Measurements from ENCODE around the gene SCGB1C2. TPM values are rescaled to one million over a fixed set of nuclear protein-coding genes. Genes with fewer than 3 reads are reported as not detected.

The SCGB1C2 gene
- total and polyA plus RNA-seq, 2 experiments from 2014 or later, result not detected

DNA sequence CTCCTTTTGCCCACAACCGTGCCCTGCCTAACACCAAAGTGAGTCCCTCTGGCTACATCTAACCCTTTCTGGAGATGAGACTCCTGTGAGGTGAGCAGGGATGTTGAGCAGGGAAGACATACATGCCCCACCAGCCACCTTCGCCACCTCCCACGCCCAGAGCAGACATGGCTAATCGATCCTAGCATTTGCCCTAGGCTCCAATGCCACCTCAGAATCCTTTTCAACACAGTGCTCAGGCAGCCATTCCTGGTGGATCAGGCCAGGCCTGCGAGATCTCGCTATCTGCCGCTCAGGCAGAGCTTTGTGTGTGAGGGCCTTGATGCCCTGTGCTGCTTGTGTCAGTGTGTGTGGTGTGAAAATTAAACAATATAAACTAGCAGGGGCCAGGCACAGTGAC, 21.0 kb downstream of the SCGB1C2 start:
- Histone ChIP-seq H3K79me2 (ENCODE audit: insufficient read depth) (no peaks in the 10 kb centered on the region), H3K36me3 (ENCODE audit: low read depth) (no peaks in the 10 kb centered on the region), H2AFZ (no peak overlapping the region), H3K9me3 (ENCODE audit: low read depth) (no peaks in the 10 kb centered on the region), H3K27ac (no peak overlapping the region), H3K4me2 (ENCODE audit: unreplicated experiment) (no peak overlapping the region), H3K4me3 (no peak overlapping the region), H3K9ac (no peak overlapping the region), H3F3A (ENCODE audit: insufficient read depth) (no peaks in the 10 kb centered on the region), H3K4me1 (ENCODE audit: insufficient read depth) (no peaks in the 10 kb centered on the region), H3K9me2 (ENCODE audit: insufficient read depth) (no peaks in the 10 kb centered on the region), H4K20me1 (ENCODE audit: insufficient read depth) (no peaks in the 10 kb centered on the region), H3K27me3 (replicated peaks; ENCODE audit: insufficient read depth) (no peaks in the 10 kb centered on the region; the same call in 1 of the 2 replicates)
- in situ Hi-C loops (cut with MboI), result no loop called here
- no peak for DNase-seq
- 66 to 68% methylated on average over 7 of the region's 7 CpGs for WGBS, 2 experiments (ENCODE audit: low coverage in 1 of 2, low lambda C conversion rate in 2 of 2, missing lambda C conversion rate in 2 of 2)
- no peak for TF ChIP-seq EZH2phosphoT487 (IDR thresholded peaks at IDR 0.05; ENCODE audit: insufficient read depth, low read depth)
- no peak for TF ChIP-seq EZH2 (IDR thresholded peaks at IDR 0.05; ENCODE audit: insufficient read depth, poor library complexity, severe bottlenecking)

DNA sequence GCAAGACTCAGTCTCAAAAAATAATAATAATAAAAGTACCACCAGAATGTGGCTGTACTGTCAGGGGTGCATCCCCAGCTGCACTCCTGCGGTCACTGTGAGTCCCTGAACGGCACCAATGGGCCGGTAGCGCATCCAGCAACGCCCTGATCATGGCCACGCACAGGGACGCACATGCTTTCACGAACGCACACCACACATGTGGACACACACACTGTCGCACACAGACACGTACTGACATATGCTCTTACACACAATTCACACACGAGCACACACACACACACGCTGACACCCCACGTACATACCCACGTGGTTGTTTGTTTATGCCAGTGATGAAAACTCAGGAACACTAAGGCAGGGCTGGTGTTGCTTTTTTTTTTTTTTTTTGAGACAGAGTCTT, 22.2 kb downstream of the SCGB1C2 start:
- WGBS, 2 experiments (ENCODE audit: low coverage in 1 of 2, low lambda C conversion rate in 2 of 2, missing lambda C conversion rate in 2 of 2), result 73 to 76% methylated on average over 15 of the region's 15 CpGs
- no peaks in the 10 kb centered on the region; the same call in 1 of the 2 replicates for H3K27me3 ChIP-seq (replicated peaks; ENCODE audit: insufficient read depth)
- H3K4me2 ChIP-seq (ENCODE audit: unreplicated experiment), result no peak overlapping the region
- H4K20me1 ChIP-seq (ENCODE audit: insufficient read depth), result no peaks in the 10 kb centered on the region
- no peak for DNase-seq
- H3K79me2 ChIP-seq (ENCODE audit: insufficient read depth), result no peaks in the 10 kb centered on the region
- no peaks in the 10 kb centered on the region for H3F3A ChIP-seq (ENCODE audit: insufficient read depth)
- no peak overlapping the region for H2AFZ ChIP-seq
- TF ChIP-seq EZH2 (IDR thresholded peaks at IDR 0.05; ENCODE audit: insufficient read depth, poor library complexity, severe bottlenecking) (no peak), EZH2phosphoT487 (IDR thresholded peaks at IDR 0.05; ENCODE audit: insufficient read depth, low read depth) (no peak)
- no peaks in the 10 kb centered on the region for H3K36me3 ChIP-seq (ENCODE audit: low read depth)
- no peaks in the 10 kb centered on the region for H3K9me2 ChIP-seq (ENCODE audit: insufficient read depth)
- no peaks in the 10 kb centered on the region for H3K9me3 ChIP-seq (ENCODE audit: low read depth)
- no peak overlapping the region for H3K4me3 ChIP-seq
- in situ Hi-C loops (cut with MboI), result no loop called here
- H3K9ac ChIP-seq, result no peak overlapping the region
- no peaks in the 10 kb centered on the region for H3K4me1 ChIP-seq (ENCODE audit: insufficient read depth)
- no peak overlapping the region for H3K27ac ChIP-seq

DNA sequence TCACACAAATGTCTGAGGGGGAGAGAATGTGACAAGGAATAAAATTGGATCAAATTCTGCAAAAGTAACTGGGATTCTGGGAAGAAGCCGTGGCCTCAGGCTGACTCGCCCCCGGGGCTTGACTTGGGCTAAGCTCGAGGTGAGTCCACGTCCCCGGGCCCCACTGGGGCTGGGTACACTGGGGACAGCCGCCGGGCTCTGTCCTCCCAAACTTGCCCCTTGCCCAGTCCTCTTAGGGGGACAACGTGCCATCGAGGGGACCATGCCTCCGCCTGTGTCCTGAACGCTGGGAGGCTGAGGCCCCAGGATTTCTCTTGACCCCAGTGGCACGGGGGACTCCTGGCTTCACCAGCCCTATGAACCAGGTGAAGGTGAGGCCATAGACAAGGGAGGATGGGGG, 23.0 kb downstream of the SCGB1C2 start:
- H3K9ac ChIP-seq, result no peak overlapping the region
- H3K4me3 ChIP-seq, result no peak overlapping the region
- H3K79me2 ChIP-seq (ENCODE audit: insufficient read depth), result no peaks in the 10 kb centered on the region
- no peaks in the 10 kb centered on the region; the same call in 1 of the 2 replicates for H3K27me3 ChIP-seq (replicated peaks; ENCODE audit: insufficient read depth)
- in situ Hi-C loops (cut with MboI), result no loop called here
- no peak for TF ChIP-seq EZH2phosphoT487 (IDR thresholded peaks at IDR 0.05; ENCODE audit: insufficient read depth, low read depth)
- no peak for TF ChIP-seq EZH2 (IDR thresholded peaks at IDR 0.05; ENCODE audit: insufficient read depth, poor library complexity, severe bottlenecking)
- no peaks in the 10 kb centered on the region for H3K4me1 ChIP-seq (ENCODE audit: insufficient read depth)
- 68 to 74% methylated on average over 13 of the region's 13 CpGs for WGBS, 2 experiments (ENCODE audit: low coverage in 1 of 2, low lambda C conversion rate in 2 of 2, missing lambda C conversion rate in 2 of 2)
- no peak overlapping the region for H2AFZ ChIP-seq
- H3F3A ChIP-seq (ENCODE audit: insufficient read depth), result no peaks in the 10 kb centered on the region
- no peaks in the 10 kb centered on the region for H3K9me3 ChIP-seq (ENCODE audit: low read depth)
- no peaks in the 10 kb centered on the region for H4K20me1 ChIP-seq (ENCODE audit: insufficient read depth)
- H3K27ac ChIP-seq, result no peak overlapping the region
- no peaks in the 10 kb centered on the region for H3K9me2 ChIP-seq (ENCODE audit: insufficient read depth)
- no peak overlapping the region for H3K4me2 ChIP-seq (ENCODE audit: unreplicated experiment)
- no peaks in the 10 kb centered on the region for H3K36me3 ChIP-seq (ENCODE audit: low read depth)
- DNase-seq, result no peak

DNA sequence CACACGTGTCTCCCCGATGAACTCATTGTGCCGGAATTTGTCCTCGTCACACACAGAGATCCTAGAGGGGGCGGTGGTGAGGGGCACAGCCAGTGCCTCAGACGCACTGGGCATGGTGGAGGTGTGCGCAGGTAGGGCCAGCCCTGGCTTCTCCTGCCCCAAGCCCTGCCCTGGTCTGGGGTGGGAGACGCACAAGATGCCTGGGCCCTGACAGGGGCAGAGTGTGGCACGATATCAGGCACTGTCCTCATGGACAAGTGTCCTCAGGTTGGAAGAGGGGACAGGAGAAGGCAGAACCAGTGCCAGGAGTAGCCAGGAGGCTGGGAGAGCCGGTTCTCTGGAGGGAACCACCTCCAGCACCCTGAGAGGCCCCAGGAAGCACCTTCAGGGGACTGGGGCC, 24.1 kb downstream of the SCGB1C2 start:
- Histone ChIP-seq H3K9me2 (ENCODE audit: insufficient read depth) (no peaks in the 10 kb centered on the region), H3K9ac (no peak overlapping the region), H4K20me1 (ENCODE audit: insufficient read depth) (no peaks in the 10 kb centered on the region), H3K27me3 (replicated peaks; ENCODE audit: insufficient read depth) (no peaks in the 10 kb centered on the region; the same call in 1 of the 2 replicates), H3K4me2 (ENCODE audit: unreplicated experiment) (no peak overlapping the region), H3K4me3 (no peak overlapping the region), H3F3A (ENCODE audit: insufficient read depth) (no peaks in the 10 kb centered on the region), H2AFZ (no peak overlapping the region), H3K36me3 (ENCODE audit: low read depth) (no peaks in the 10 kb centered on the region), H3K27ac (no peak overlapping the region), H3K4me1 (ENCODE audit: insufficient read depth) (no peaks in the 10 kb centered on the region), H3K9me3 (ENCODE audit: low read depth) (no peaks in the 10 kb centered on the region), H3K79me2 (ENCODE audit: insufficient read depth) (no peaks in the 10 kb centered on the region)
- 78 to 82% methylated on average over 10 of the region's 10 CpGs for WGBS, 2 experiments (ENCODE audit: low coverage in 1 of 2, low lambda C conversion rate in 2 of 2, missing lambda C conversion rate in 2 of 2)
- TF ChIP-seq EZH2 (IDR thresholded peaks at IDR 0.05; ENCODE audit: insufficient read depth, poor library complexity, severe bottlenecking) (no peak), EZH2phosphoT487 (IDR thresholded peaks at IDR 0.05; ENCODE audit: insufficient read depth, low read depth) (no peak)
- in situ Hi-C loops (cut with MboI), result no loop called here
- no peak for DNase-seq

DNA sequence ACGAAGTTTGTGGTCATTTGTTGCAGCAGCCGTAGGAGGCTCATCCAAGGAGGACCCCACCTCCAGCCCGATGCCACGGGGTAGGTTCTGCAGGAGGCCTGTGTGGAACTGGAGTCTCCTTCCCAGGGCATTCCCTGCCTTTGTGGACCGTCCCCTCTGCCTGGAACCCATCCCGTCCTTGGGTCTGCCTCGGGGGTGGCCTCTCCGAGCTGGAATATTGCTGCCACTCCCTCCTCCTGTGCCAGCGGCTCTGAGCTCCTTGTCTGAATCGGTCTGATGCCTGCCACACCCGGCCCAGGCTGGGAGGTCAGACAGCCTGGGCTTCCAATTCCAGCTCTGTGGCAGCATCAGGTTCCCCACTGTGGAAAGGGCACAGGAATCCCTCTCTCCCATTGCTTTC, 25.3 kb downstream of the SCGB1C2 start:
- 52 to 59% methylated on average over 11 of the region's 11 CpGs for whole genome bisulfite sequencing, 2 experiments (ENCODE audit: low coverage in 1 of 2, low lambda C conversion rate in 2 of 2, missing lambda C conversion rate in 2 of 2)
- H2AFZ ChIP-seq, result no peak overlapping the region
- no peaks in the 10 kb centered on the region; the same call in 1 of the 2 replicates for H3K27me3 ChIP-seq (replicated peaks; ENCODE audit: insufficient read depth)
- H3K4me1 ChIP-seq (ENCODE audit: insufficient read depth), result no peaks in the 10 kb centered on the region
- H3K4me2 ChIP-seq (ENCODE audit: unreplicated experiment), result no peak overlapping the region
- TF ChIP-seq EZH2 (IDR thresholded peaks at IDR 0.05; ENCODE audit: insufficient read depth, poor library complexity, severe bottlenecking) (no peak), EZH2phosphoT487 (IDR thresholded peaks at IDR 0.05; ENCODE audit: insufficient read depth, low read depth) (no peak)
- H3K9me2 ChIP-seq (ENCODE audit: insufficient read depth), result no peaks in the 10 kb centered on the region
- no peak overlapping the region for H3K27ac ChIP-seq
- H3K4me3 ChIP-seq, result no peak overlapping the region
- H3K9ac ChIP-seq, result no peak overlapping the region
- H3K9me3 ChIP-seq (ENCODE audit: low read depth), result no peaks in the 10 kb centered on the region
- in situ Hi-C loops (cut with MboI), result no loop called here
- H4K20me1 ChIP-seq (ENCODE audit: insufficient read depth), result no peaks in the 10 kb centered on the region
- no peaks in the 10 kb centered on the region for H3K79me2 ChIP-seq (ENCODE audit: insufficient read depth)
- no peaks in the 10 kb centered on the region for H3F3A ChIP-seq (ENCODE audit: insufficient read depth)
- DNase-seq, result no peak
- H3K36me3 ChIP-seq (ENCODE audit: low read depth), result no peaks in the 10 kb centered on the region

Measured in GM23248 (cell line).